Keratinocyte (primary cell): ENCODE results near the gene ANKZF1. TPM values are rescaled to one million over a fixed set of nuclear protein-coding genes. Genes with fewer than 3 reads are reported as not detected.

Source experiments
- DNase-seq: peaks from one replicate; pipeline ENCODE4 v3.0.0-alpha.2; 2011; ENCODE audit warnings: low read depth, missing footprints, low spot score
- FAIRE-seq: peaks from 2 replicates; lab custom pipeline; 2011; peaks lifted over from hg19 to GRCh38; lab: Jason Lieb, UNC
- H2AFZ ChIP-seq: 2 replicates; pipeline ENCODE4 v1.6.0; 2012; ENCODE audit warnings: low read length, control low read depth, inconsistent platforms; ENCODE audit not compliant: control insufficient read depth
- H3K27ac ChIP-seq: 2 replicates; pipeline ENCODE4 v1.5.1; 2011; ENCODE audit warnings: low read length; ENCODE audit not compliant: control insufficient read depth, insufficient read depth
- H3K27me3 ChIP-seq: 3 replicates; pipeline ENCODE4 v1.6.0; 2011; ENCODE audit warnings: low read length; ENCODE audit not compliant: control insufficient read depth, insufficient read depth; ENCODE audit errors: extremely low read depth
- H3K36me3 ChIP-seq, 2 experiments: 2 replicates in 1 of 2; 3 replicates in 1 of 2; pipeline ENCODE4 v1.5.1; 2011; ENCODE audit warnings: low read length in 2 of 2, mild to moderate bottlenecking in 1 of 2; ENCODE audit not compliant: control insufficient read depth in 2 of 2, insufficient read depth in 2 of 2; ENCODE audit errors: extremely low read depth in 1 of 2
- H3K4me1 ChIP-seq: 3 replicates; pipeline ENCODE4 v1.5.1; 2011; ENCODE audit warnings: low read length; ENCODE audit not compliant: control insufficient read depth, insufficient read depth; ENCODE audit errors: extremely low read depth
- H3K4me2 ChIP-seq: 3 replicates; pipeline ENCODE4 v1.6.0; 2011; ENCODE audit warnings: low read depth, low read length; ENCODE audit not compliant: control insufficient read depth, insufficient read depth; ENCODE audit errors: extremely low read depth
- H3K4me3 ChIP-seq, 3 experiments: fragments of 200-600 bp in 1 of 3; sonication (generic) in 1 of 3; 2 replicates in 2 of 3; 3 replicates in 1 of 3; pipeline ENCODE4 v1.5.1; 2011 to 2016; ENCODE audit warnings: low read length in 3 of 3, mild to moderate bottlenecking in 3 of 3, control low read depth in 2 of 3, inconsistent platforms in 1 of 3, low read depth in 1 of 3, mixed read lengths in 1 of 3, mixed run types in 1 of 3, moderate library complexity in 1 of 3; ENCODE audit not compliant: control insufficient read depth in 2 of 3, insufficient read depth in 2 of 3; ENCODE audit errors: extremely low read depth in 1 of 3
- H3K79me2 ChIP-seq: 2 replicates; pipeline ENCODE4 v1.6.0; 2012; ENCODE audit warnings: low read length; ENCODE audit not compliant: control insufficient read depth, insufficient read depth
- H3K9ac ChIP-seq: 3 replicates; pipeline ENCODE4 v1.6.0; 2011; ENCODE audit warnings: low read length; ENCODE audit not compliant: control insufficient read depth, insufficient read depth; ENCODE audit errors: extremely low read depth
- H3K9me1 ChIP-seq: 3 replicates; pipeline ENCODE4 v1.6.0; 2011; ENCODE audit warnings: low read length; ENCODE audit not compliant: control insufficient read depth, insufficient read depth; ENCODE audit errors: extremely low read depth
- H3K9me3 ChIP-seq: 2 replicates; pipeline ENCODE4 v1.5.1; 2012; ENCODE audit warnings: low read depth, low read length; ENCODE audit not compliant: control insufficient read depth
- H4K20me1 ChIP-seq: 3 replicates; pipeline ENCODE4 v1.6.0; 2011; ENCODE audit warnings: low read length; ENCODE audit not compliant: control insufficient read depth, insufficient read depth; ENCODE audit errors: extremely low read depth
- EZH2 ChIP-seq: IDR thresholded peaks from one replicate; pipeline ENCODE4 v1.6.1; 2012; ENCODE audit warnings: inconsistent platforms, mild to moderate bottlenecking, low read length, moderate library complexity
- dilution Hi-C: fragments of 300-500 bp; cut with MboI; formaldehyde crosslinking; loops from one replicate; pipeline ENCODE4 v1.7.0; 2020; ENCODE audit warnings: low sequenced_read_pairs; ENCODE audit not compliant: extremely low pct_ligation_motif_present
- polyA plus RNA-seq, 5 experiments: library from polyadenylated mRNA; depleted of rRNA in 3 of 5; stranded (reverse) in 3 of 5; stranded (forward) in 1 of 5; unstranded in 1 of 5; fragments of >200 nt; gene quantifications; 1 replicate in 1 of 5; 2 replicates in 3 of 5; 3 replicates in 1 of 5; pipeline versions ENCODE4 v1.2.1 to v1.2.3, GENCODE V29; 2011 to 2012; ENCODE audit warnings: missing spikeins in 2 of 5, low read depth in 1 of 5, low replicate concordance in 1 of 5
- TF ChIP-seq, protein P1 (sequence below), 3 experiments: IDR thresholded peaks in 1 of 3; conservative IDR thresholded peaks in 1 of 3; optimal IDR thresholded peaks in 1 of 3; 2 replicates in 2 of 3; 3 replicates in 1 of 3; pipeline versions ENCODE3 to v1.5.1; 2011; ENCODE audit warnings: low read length in 3 of 3, mild to moderate bottlenecking in 3 of 3, moderate library complexity in 2 of 3, control low read depth in 1 of 3, inconsistent platforms in 1 of 3; ENCODE audit not compliant: insufficient read depth in 2 of 3; ENCODE audit errors: extremely low read depth in 1 of 3

ANKZF1 gene
- polyA plus RNA-seq, 1 donor (not counting 4 experiments of a cell fraction or from before 2014, with no cell fraction given) = 35.1 TPM

DNA sequence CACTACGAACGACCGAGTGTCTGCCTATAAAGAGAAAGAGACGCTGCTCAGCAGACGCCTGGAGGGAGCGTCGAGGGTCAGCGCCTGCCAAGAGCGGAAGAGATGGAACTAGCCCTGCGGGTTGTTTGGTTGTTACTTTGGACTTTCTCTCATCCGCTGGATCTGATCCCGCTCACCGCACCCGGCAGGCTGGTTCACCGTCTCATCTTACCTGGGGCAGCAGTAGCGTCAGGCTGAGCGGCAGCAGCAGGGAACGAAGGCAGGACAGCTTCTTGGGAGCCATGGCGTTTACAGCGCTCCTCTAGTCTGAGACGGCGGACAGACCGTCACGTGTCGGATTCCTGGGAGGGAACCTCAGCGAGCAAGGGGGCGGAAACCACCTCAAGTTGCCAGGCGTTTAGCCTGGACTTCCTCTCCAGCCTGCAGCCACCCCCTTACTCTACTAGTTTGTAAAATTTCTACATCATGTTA lies 13.7 kb downstream of the ANKZF1 start:
- no peak for DNase-seq
- TF ChIP-seq EZH2 = no peak
- TF ChIP-seq, protein P1, sequence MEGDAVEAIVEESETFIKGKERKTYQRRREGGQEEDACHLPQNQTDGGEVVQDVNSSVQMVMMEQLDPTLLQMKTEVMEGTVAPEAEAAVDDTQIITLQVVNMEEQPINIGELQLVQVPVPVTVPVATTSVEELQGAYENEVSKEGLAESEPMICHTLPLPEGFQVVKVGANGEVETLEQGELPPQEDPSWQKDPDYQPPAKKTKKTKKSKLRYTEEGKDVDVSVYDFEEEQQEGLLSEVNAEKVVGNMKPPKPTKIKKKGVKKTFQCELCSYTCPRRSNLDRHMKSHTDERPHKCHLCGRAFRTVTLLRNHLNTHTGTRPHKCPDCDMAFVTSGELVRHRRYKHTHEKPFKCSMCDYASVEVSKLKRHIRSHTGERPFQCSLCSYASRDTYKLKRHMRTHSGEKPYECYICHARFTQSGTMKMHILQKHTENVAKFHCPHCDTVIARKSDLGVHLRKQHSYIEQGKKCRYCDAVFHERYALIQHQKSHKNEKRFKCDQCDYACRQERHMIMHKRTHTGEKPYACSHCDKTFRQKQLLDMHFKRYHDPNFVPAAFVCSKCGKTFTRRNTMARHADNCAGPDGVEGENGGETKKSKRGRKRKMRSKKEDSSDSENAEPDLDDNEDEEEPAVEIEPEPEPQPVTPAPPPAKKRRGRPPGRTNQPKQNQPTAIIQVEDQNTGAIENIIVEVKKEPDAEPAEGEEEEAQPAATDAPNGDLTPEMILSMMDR (optimal IDR thresholded peaks at IDR 0.05 in 1 of 3, IDR thresholded peaks at IDR 0.05 in 1 of 3, conservative IDR thresholded peaks at IDR 0.05 in 1 of 3; ENCODE audit: extremely low read depth in 1 of 3, insufficient read depth in 2 of 3, low read length in 3 of 3) = no peak
- no peaks in the 10 kb centered on the region for H3K9me1 ChIP-seq
- no peak overlapping the region for H3K27ac ChIP-seq
- H4K20me1 ChIP-seq = no peaks in the 10 kb centered on the region
- peak overlapping the region; percentile 93 for H2AFZ ChIP-seq
- dilution Hi-C loops = no loop called here
- peak overlapping the region; percentile 9 for H3K9ac ChIP-seq
- no peaks in the 10 kb centered on the region for H3K9me3 ChIP-seq
- H3K4me3 ChIP-seq = no peak overlapping the region
- H3K79me2 ChIP-seq = peaks cover 26% of the 10 kb centered on the region
- FAIRE-seq = no peak
- peaks cover 27% of the 10 kb centered on the region for H3K4me1 ChIP-seq
- peaks cover 10 to 28% of the 10 kb centered on the region in 2 experiments for H3K36me3 ChIP-seq
- H3K27me3 ChIP-seq = no peaks in the 10 kb centered on the region
- peak overlapping the region; percentile 39 for H3K4me2 ChIP-seq

DNA sequence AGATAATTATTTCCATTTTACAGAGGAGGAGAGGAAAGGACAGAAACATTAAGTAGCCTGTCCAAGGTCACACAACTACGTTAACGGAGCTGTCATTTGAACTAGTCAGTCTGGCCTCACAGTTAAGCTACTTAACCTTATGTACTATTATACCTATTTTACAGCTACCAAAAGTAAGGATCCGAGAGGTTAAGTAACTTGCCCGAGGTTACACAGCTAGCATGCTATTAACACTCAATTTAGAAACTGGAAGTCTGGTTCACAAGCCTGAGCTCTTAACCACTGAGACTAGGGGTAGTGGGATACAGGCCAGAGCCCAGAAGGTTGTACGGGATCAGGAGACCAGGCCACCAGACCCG lies 15.2 kb downstream of the ANKZF1 start:
- H3K79me2 ChIP-seq = peaks cover 26% of the 10 kb centered on the region
- peak overlapping the region; percentile 98 for H3K4me2 ChIP-seq
- H4K20me1 ChIP-seq = peaks cover 3% of the 10 kb centered on the region
- no peaks in the 10 kb centered on the region for H3K27me3 ChIP-seq
- H3K9me1 ChIP-seq = no peaks in the 10 kb centered on the region
- no peaks in the 10 kb centered on the region for H3K9me3 ChIP-seq
- peaks cover 40% of the 10 kb centered on the region for H3K4me1 ChIP-seq
- TF ChIP-seq, protein P1 (optimal IDR thresholded peaks at IDR 0.05 in 1 of 3, IDR thresholded peaks at IDR 0.05 in 1 of 3, conservative IDR thresholded peaks at IDR 0.05 in 1 of 3; ENCODE audit: extremely low read depth in 1 of 3, insufficient read depth in 2 of 3, low read length in 3 of 3) = no peak
- TF ChIP-seq EZH2 = no peak
- peak overlapping the region; percentile 94 for H3K9ac ChIP-seq
- dilution Hi-C loops = no loop called here
- H2AFZ ChIP-seq = peak overlapping the region; percentile 89
- H3K4me3 ChIP-seq = peak overlapping the region; percentile 72 to 94 (median 92)
- no peak for DNase-seq
- H3K36me3 ChIP-seq = peaks cover 12 to 15% of the 10 kb centered on the region in 2 experiments
- H3K27ac ChIP-seq = peak overlapping the region; percentile 91
- FAIRE-seq = no peak
